ENCODE data around the gene TPSG1. TPM values are rescaled to one million over a fixed set of nuclear protein-coding genes. Genes with fewer than 3 reads are reported as not detected.
A peak's percentile ranks its signal among the peaks of the same experiment; 100 is the strongest.

Gene TPSG1
- total and polyA plus RNA-seq, 2 of the 13 experiments (the other 11 are each of a cell fraction or from before 2014, with no cell fraction given), result not detected

DNA sequence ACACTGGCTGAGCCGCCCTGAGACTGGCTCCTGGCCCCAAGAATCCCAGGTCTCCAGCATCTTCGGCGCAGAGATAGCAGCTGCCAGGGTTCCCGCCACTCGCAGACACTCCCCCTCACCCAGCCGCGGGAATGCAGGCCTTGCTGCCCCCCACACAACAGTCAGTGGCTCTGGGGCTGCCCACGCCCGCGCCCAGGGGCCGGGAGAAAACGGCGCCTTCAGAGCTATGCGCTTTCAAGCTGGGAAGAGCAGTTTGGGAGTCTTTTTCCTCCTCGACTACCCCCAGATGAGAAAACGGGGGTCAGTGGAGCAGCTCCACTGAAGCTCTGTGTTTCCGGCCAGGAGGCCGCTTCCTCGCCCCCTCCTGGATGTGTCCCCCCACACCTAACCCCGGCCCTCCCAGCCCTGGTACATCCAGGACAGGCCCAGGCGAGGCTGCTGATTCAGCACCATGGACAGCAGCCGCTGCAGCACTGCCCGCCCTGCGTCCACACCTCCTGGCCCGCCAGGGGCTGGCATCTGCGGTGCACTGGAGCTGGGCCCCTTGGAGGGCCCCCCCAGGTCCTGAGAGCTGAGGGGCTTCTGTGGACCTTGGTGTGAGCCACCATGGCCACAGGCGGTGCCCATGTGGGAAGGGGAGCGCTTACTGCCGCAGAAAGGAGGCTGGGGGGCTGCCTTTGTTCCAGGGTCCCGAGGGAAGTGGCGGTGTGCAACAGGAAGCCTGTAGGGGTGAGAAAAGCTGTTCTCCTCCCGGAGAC is 36.5 kb downstream of the TPSG1 start (continued):
- no peak for TF ChIP-seq LCORL (IDR thresholded peaks at IDR 0.05)
- no peak for TF ChIP-seq LCORL (CRISPR knock-in tag; IDR thresholded peaks at IDR 0.05)
- no peak for TF ChIP-seq HMG20A (CRISPR knock-in tag; IDR thresholded peaks at IDR 0.05; ENCODE audit: borderline replicate concordance)
- TF ChIP-seq, protein P1, sequence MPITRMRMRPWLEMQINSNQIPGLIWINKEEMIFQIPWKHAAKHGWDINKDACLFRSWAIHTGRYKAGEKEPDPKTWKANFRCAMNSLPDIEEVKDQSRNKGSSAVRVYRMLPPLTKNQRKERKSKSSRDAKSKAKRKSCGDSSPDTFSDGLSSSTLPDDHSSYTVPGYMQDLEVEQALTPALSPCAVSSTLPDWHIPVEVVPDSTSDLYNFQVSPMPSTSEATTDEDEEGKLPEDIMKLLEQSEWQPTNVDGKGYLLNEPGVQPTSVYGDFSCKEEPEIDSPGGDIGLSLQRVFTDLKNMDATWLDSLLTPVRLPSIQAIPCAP (CRISPR knock-in tag; IDR thresholded peaks at IDR 0.05; ENCODE audit: low read depth), result no peak
- peak; percentile 80 for TF ChIP-seq ZNF160 (CRISPR knock-in tag; IDR thresholded peaks at IDR 0.05)
- peak; percentile 45; the same call in 1 of the 2 replicates for TF ChIP-seq MAFF (IDR thresholded peaks at IDR 0.05; ENCODE audit: low read depth, low read length)
- TF ChIP-seq ZNF839 (CRISPR knock-in tag; IDR thresholded peaks at IDR 0.05; ENCODE audit: borderline replicate concordance), result no peak
- no peak for TF ChIP-seq EED (CRISPR knock-in tag; IDR thresholded peaks at IDR 0.05)
- no peak for TF ChIP-seq KAT2B (IDR thresholded peaks at IDR 0.05; ENCODE audit: borderline replicate concordance, low read depth, low read length)
- TF ChIP-seq, protein P2, sequence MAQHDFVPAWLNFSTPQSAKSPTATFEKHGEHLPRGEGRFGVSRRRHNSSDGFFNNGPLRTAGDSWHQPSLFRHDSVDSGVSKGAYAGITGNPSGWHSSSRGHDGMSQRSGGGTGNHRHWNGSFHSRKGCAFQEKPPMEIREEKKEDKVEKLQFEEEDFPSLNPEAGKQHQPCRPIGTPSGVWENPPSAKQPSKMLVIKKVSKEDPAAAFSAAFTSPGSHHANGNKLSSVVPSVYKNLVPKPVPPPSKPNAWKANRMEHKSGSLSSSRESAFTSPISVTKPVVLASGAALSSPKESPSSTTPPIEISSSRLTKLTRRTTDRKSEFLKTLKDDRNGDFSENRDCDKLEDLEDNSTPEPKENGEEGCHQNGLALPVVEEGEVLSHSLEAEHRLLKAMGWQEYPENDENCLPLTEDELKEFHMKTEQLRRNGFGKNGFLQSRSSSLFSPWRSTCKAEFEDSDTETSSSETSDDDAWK (CRISPR knock-in tag; IDR thresholded peaks at IDR 0.05), result no peak
- TF ChIP-seq MAFK (conservative IDR thresholded peaks at IDR 0.05 in 1 of 2, IDR thresholded peaks at IDR 0.05 in 1 of 2; ENCODE audit: low read length in 2 of 2), result peak; percentile 64 to 80
- peak; percentile 96 for TF ChIP-seq ISX (CRISPR knock-in tag; conservative IDR thresholded peaks at IDR 0.05)
- peak; percentile 54; the same call in 1 of the 2 replicates for TF ChIP-seq ZBTB1 (CRISPR knock-in tag; IDR thresholded peaks at IDR 0.05; ENCODE audit: borderline replicate concordance)
- TF ChIP-seq, protein P3, sequence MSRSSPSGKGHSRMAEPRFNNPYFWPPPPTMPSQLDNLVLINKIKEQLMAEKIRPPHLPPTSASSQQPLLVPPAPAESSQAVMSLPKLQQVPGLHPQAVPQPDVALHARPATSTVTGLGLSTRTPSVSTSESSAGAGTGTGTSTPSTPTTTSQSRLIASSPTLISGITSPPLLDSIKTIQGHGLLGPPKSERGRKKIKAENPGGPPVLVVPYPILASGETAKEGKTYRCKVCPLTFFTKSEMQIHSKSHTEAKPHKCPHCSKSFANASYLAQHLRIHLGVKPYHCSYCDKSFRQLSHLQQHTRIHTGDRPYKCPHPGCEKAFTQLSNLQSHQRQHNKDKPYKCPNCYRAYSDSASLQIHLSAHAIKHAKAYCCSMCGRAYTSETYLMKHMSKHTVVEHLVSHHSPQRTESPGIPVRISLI (CRISPR knock-in tag; IDR thresholded peaks at IDR 0.05; ENCODE audit: borderline replicate concordance), result no peak
- TF ChIP-seq, protein P4, sequence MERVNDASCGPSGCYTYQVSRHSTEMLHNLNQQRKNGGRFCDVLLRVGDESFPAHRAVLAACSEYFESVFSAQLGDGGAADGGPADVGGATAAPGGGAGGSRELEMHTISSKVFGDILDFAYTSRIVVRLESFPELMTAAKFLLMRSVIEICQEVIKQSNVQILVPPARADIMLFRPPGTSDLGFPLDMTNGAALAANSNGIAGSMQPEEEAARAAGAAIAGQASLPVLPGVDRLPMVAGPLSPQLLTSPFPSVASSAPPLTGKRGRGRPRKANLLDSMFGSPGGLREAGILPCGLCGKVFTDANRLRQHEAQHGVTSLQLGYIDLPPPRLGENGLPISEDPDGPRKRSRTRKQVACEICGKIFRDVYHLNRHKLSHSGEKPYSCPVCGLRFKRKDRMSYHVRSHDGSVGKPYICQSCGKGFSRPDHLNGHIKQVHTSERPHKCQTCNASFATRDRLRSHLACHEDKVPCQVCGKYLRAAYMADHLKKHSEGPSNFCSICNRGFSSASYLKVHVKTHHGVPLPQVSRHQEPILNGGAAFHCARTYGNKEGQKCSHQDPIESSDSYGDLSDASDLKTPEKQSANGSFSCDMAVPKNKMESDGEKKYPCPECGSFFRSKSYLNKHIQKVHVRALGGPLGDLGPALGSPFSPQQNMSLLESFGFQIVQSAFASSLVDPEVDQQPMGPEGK (CRISPR knock-in tag; IDR thresholded peaks at IDR 0.05), result 0 out of 2 replicates have a peak, but pooled peaks have one; percentile 28
- no peak for TF ChIP-seq HDAC1 (CRISPR knock-in tag; IDR thresholded peaks at IDR 0.05)
- TF ChIP-seq ZNF256 (CRISPR knock-in tag; conservative IDR thresholded peaks at IDR 0.05), result peak; percentile 78; the same call in 1 of the 2 replicates
- TF ChIP-seq ZNF605 (CRISPR knock-in tag; IDR thresholded peaks at IDR 0.05), result peak; percentile 84
- TF ChIP-seq ZNF792 (CRISPR knock-in tag; IDR thresholded peaks at IDR 0.05), result peak; percentile 83
- TF ChIP-seq ARNT2 (CRISPR knock-in tag; IDR thresholded peaks at IDR 0.05; ENCODE audit: low read depth), result peak; percentile 67; the same call in 1 of the 2 replicates
- no peak for TF ChIP-seq FLYWCH1 (CRISPR knock-in tag; IDR thresholded peaks at IDR 0.05)
- TF ChIP-seq, protein P5, sequence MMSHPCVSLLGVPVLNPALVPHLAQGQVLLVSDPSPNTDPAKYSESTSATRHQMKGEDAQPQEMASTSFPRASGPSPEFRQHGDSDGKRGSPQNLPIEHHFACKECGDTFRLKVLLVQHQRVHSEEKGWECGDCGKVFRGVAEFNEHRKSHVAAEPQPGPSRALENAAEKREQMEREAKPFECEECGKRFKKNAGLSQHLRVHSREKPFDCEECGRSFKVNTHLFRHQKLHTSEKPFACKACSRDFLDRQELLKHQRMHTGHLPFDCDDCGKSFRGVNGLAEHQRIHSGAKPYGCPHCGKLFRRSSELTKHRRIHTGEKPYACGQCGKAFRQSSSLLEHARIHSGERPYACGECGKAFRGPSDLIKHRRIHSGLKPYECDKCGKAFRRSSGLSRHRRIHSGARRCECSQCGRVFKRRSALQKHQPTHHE (CRISPR knock-in tag; IDR thresholded peaks at IDR 0.05; ENCODE audit: borderline replicate concordance), result peak; percentile 54; the same call in 1 of the 2 replicates

All from HepG2 (cell line).